RCC 7860 (cell line): ENCODE results near the gene SKI.

Experiments used
- DNase-seq: peaks from one replicate; pipeline ENCODE4 v3.0.0-alpha.2; 2015; ENCODE audit warnings: low spot score
- FAIRE-seq: peaks from 2 replicates; lab custom pipeline; 2012; peaks lifted over from hg19 to GRCh38; lab: Jason Lieb, UNC

Gene SKI

GRCh38 chr1:2358651-2359640 lies 130.8 kb downstream of the SKI start:
- no peak for FAIRE-seq

More at GRCh38 chr1:2358651-2359640, 130.8 kb downstream of the SKI start:
- no peak for DNase-seq
